Thymus (tissue), 11 donors: ENCODE measurements around the gene LIMD2. TPM values are rescaled to one million over a fixed set of nuclear protein-coding genes. Genes with fewer than 3 reads are reported as not detected.

ENCODE experiments used
- DNase-seq, 9 donors: peaks; one replicate each; pipeline ENCODE4 v3.0.0-alpha.2; 2013; ENCODE audit warnings: low spot score in 9 of 9, low read depth in 6 of 9, missing footprints in 1 of 9
- H3K27ac ChIP-seq, 2 donors: one replicate each; pipeline ENCODE4 v1.5.1; 2013; ENCODE audit warnings: control low read depth in 1 of 2, low read depth in 1 of 2, low read length in 1 of 2, mild to moderate bottlenecking in 1 of 2, moderate library complexity in 1 of 2
- H3K27me3 ChIP-seq, 2 donors: one replicate each; pipeline ENCODE4 v1.5.1; 2013; ENCODE audit warnings: low read length in 1 of 2; ENCODE audit not compliant: control insufficient read depth in 2 of 2, insufficient read depth in 1 of 2
- H3K36me3 ChIP-seq, 2 donors: one replicate each; pipeline ENCODE4 v1.5.1; 2013; ENCODE audit warnings: low read length in 1 of 2, mild to moderate bottlenecking in 1 of 2, moderate library complexity in 1 of 2; ENCODE audit not compliant: control insufficient read depth in 2 of 2, insufficient read depth in 2 of 2
- H3K4me1 ChIP-seq, 2 donors: one replicate each; pipeline ENCODE4 v1.5.1; 2013; ENCODE audit warnings: low read length in 2 of 2; ENCODE audit not compliant: control insufficient read depth in 2 of 2, insufficient read depth in 2 of 2
- H3K4me3 ChIP-seq, 2 donors: one replicate each; pipeline ENCODE4 v1.5.1; 2013; ENCODE audit warnings: low read length in 2 of 2, control low read depth in 1 of 2, mild to moderate bottlenecking in 1 of 2
- H3K9me3 ChIP-seq, 2 donors: one replicate each; pipeline ENCODE4 v1.5.1; 2013; ENCODE audit warnings: low read length in 1 of 2, mild to moderate bottlenecking in 1 of 2; ENCODE audit not compliant: control insufficient read depth in 2 of 2, insufficient read depth in 1 of 2
- WGBS: extraction: QIAGEN DNeasy Blood & Tissue Kit; methylation state at CpG from one replicate; pipeline ENCODE4 v1.1.7; 2013; 5-methylcytosine and 5-hydroxymethylcytosine counted together
- polyA plus RNA-seq: library from polyadenylated mRNA; stranded (reverse); fragments of 200-250 nt; gene quantifications from one replicate; pipeline ENCODE4 v1.2.3, GENCODE V29; 2013
- total RNA-seq: library from RNA; stranded (reverse); fragments of 120-200 nt; gene quantifications from one replicate; pipeline ENCODE4 v1.2.4, GENCODE V29; 2013
- donor health status: healthy.

LIMD2 gene
- total and polyA plus RNA-seq, 2 donors: 202 to 309 TPM

GRCh38 chr17:63692195-63692816 lies 7.6 kb downstream of the LIMD2 start:
- Histone ChIP-seq H3K36me3 (peaks cover 70 to 83% of the 10 kb centered on the region in 2 donors), H3K27me3 (no peaks in the 10 kb centered on the region), H3K4me1 (peaks cover 6 to 20% of the 10 kb centered on the region in 2 donors), H3K9me3 (no peaks in the 10 kb centered on the region), H3K4me3 (no peak overlapping the region), H3K27ac (no peak overlapping the region)
- no peak for DNase-seq
- WGBS: over 99% methylated on average over 11 of the region's 11 CpGs

DNA sequence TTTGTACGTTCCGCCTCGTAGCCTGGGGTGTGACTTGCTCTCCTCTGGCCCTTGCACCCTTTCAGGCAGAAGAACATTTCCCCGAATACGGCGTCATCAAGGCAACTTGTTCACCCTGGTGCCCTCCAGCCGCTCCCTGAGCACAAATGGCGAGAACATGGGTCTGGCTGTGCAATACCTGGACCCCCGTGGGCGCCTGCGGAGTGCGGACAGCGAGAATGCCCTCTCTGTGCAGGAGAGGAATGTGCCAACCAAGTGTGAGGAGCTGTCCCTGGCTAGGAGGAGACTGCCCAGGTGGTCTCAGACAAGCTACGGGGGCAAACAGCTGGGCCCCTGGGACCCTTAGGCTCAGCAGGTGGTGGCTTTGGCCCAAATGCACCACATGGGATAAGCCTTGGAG lies 10.4 kb downstream of the LIMD2 start:
- Histone ChIP-seq H3K27ac (no peak overlapping the region), H3K4me1 (no peaks in the 10 kb centered on the region), H3K9me3 (no peaks in the 10 kb centered on the region), H3K36me3 (peaks cover 63 to 83% of the 10 kb centered on the region in 2 donors), H3K4me3 (no peak overlapping the region), H3K27me3 (no peaks in the 10 kb centered on the region)
- WGBS: 97% methylated on average over 14 of the region's 14 CpGs
- no peak for DNase-seq

- H3K4me1 ChIP-seq: no peaks in the 10 kb centered on the region
- H3K27ac ChIP-seq: no peak overlapping the region
- no peak for DNase-seq
- H3K4me3 ChIP-seq: no peak overlapping the region
- H3K36me3 ChIP-seq: peaks cover 53 to 74% of the 10 kb centered on the region in 2 donors
- H3K27me3 ChIP-seq: no peaks in the 10 kb centered on the region
- no peaks in the 10 kb centered on the region for H3K9me3 ChIP-seq
- WGBS: 97% methylated on average over 12 of the region's 12 CpGs
Measured at GRCh38 chr17:63688396-63689020, 11.4 kb downstream of the LIMD2 start.

GRCh38 chr17:63686138-63686685 lies 13.7 kb downstream of the LIMD2 start:
- H3K27me3 ChIP-seq: no peaks in the 10 kb centered on the region
- no peak overlapping the region for H3K4me3 ChIP-seq
- H3K36me3 ChIP-seq: peaks cover 51 to 74% of the 10 kb centered on the region in 2 donors
- H3K27ac ChIP-seq: no peak overlapping the region
- no peak for DNase-seq
- no peaks in the 10 kb centered on the region for H3K4me1 ChIP-seq
- no peaks in the 10 kb centered on the region for H3K9me3 ChIP-seq
- WGBS: 97% methylated on average over 3 of the region's 3 CpGs

GRCh38 chr17:63685578-63685977 lies 14.3 kb downstream of the LIMD2 start:
- no peak for DNase-seq
- H3K4me3 ChIP-seq: no peak overlapping the region
- no peak overlapping the region for H3K27ac ChIP-seq
- H3K4me1 ChIP-seq: no peaks in the 10 kb centered on the region
- no peaks in the 10 kb centered on the region for H3K9me3 ChIP-seq
- no peaks in the 10 kb centered on the region for H3K27me3 ChIP-seq
- WGBS: 98% methylated on average over 3 of the region's 3 CpGs
- H3K36me3 ChIP-seq: peaks cover 44 to 72% of the 10 kb centered on the region in 2 donors

GRCh38 chr17:63685041-63685440 lies 14.9 kb downstream of the LIMD2 start:
- no peak for DNase-seq
- Histone ChIP-seq H3K27ac (no peak overlapping the region), H3K36me3 (peaks cover 39 to 67% of the 10 kb centered on the region in 2 donors)

DNA sequence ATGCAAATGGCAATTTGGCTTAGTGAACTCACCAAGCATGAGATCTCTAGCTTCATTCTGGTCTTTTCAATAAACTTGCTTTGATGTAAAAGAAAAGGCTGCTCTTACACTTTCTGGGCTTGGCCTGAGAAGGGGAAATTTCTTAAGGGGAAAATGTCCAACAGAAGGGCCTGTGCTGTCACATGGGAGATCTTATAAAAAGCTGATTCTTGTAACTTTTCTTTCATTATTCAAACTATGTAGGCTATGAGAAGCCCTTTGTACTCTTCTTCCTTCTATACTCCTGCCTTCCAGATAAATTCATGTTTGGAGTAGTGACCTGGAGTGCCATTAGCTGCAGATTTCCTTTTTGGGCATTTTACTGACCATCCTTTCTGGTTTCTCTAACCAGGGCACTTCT lies 16.9 kb downstream of the LIMD2 start:
- H3K27me3 ChIP-seq: no peaks in the 10 kb centered on the region
- no peak overlapping the region for H3K27ac ChIP-seq
- H3K4me3 ChIP-seq: no peak overlapping the region
- H3K4me1 ChIP-seq: no peaks in the 10 kb centered on the region
- H3K36me3 ChIP-seq: peaks cover 28 to 49% of the 10 kb centered on the region in 2 donors
- no peak for DNase-seq
- no peaks in the 10 kb centered on the region for H3K9me3 ChIP-seq

More at GRCh38 chr17:63685041-63685440, 14.9 kb downstream of the LIMD2 start:
- Histone ChIP-seq H3K4me1 (no peaks in the 10 kb centered on the region), H3K4me3 (no peak overlapping the region), H3K27me3 (no peaks in the 10 kb centered on the region), H3K9me3 (no peaks in the 10 kb centered on the region)
- WGBS: 91% methylated on average over 2 of the region's 2 CpGs

GRCh38 chr17:63682441-63682840 lies 17.5 kb downstream of the LIMD2 start:
- no peaks in the 10 kb centered on the region for H3K9me3 ChIP-seq
- WGBS: 98% methylated on average over 1 of the region's 1 CpG
- H3K27ac ChIP-seq: no peak overlapping the region
- no peak for DNase-seq
- H3K4me1 ChIP-seq: no peaks in the 10 kb centered on the region
- H3K4me3 ChIP-seq: no peak overlapping the region
- no peaks in the 10 kb centered on the region for H3K27me3 ChIP-seq
- peaks cover 28 to 54% of the 10 kb centered on the region in 2 donors for H3K36me3 ChIP-seq

GRCh38 chr17:63681530-63681929 lies 18.4 kb downstream of the LIMD2 start:
- H3K27ac ChIP-seq: no peak overlapping the region
- H3K4me1 ChIP-seq: no peaks in the 10 kb centered on the region
- H3K9me3 ChIP-seq: no peaks in the 10 kb centered on the region
- WGBS: 95% methylated on average over 8 of the region's 8 CpGs
- H3K36me3 ChIP-seq: peaks cover 34 to 60% of the 10 kb centered on the region in 2 donors
- DNase-seq: no peak
- no peaks in the 10 kb centered on the region for H3K27me3 ChIP-seq
- H3K4me3 ChIP-seq: no peak overlapping the region
